Subcutaneous abdominal adipose tissue (tissue), 5 donors: Measurements from ENCODE around the gene ANG.
"Not testable (repeated sequence)": the region's sequence is repeated elsewhere in the genome, so short reads cannot be mapped to it uniquely, and the experiment has no call there.

Source experiments
- H3K27ac ChIP-seq: one replicate; pipeline ENCODE4 v1.7.0; 2013; ENCODE audit warnings: low read depth, mild to moderate bottlenecking, inconsistent platforms, low read length, moderate library complexity
- H3K27me3 ChIP-seq, 5 donors: one replicate each; pipeline ENCODE4 v1.7.0; 2013; ENCODE audit warnings: low read length in 5 of 5, inconsistent platforms in 1 of 5; ENCODE audit not compliant: control insufficient read depth in 5 of 5, insufficient read depth in 4 of 5
- H3K36me3 ChIP-seq, 5 donors: one replicate each; pipeline ENCODE4 v1.7.0; 2013; ENCODE audit warnings: low read length in 5 of 5; ENCODE audit not compliant: control insufficient read depth in 5 of 5, insufficient read depth in 5 of 5
- H3K4me1 ChIP-seq, 5 donors: one replicate each; pipeline ENCODE4 v1.7.0; 2013; ENCODE audit warnings: low read length in 5 of 5, mild to moderate bottlenecking in 3 of 5, moderate library complexity in 1 of 5; ENCODE audit not compliant: control insufficient read depth in 5 of 5, insufficient read depth in 5 of 5
- H3K4me3 ChIP-seq, 5 donors: one replicate each; pipeline ENCODE4 v1.7.0; 2013; ENCODE audit warnings: low read length in 5 of 5, low read depth in 1 of 5
- H3K9ac ChIP-seq, 5 donors: one replicate each; pipeline ENCODE4 v1.7.0; 2013; ENCODE audit warnings: low read length in 5 of 5, mild to moderate bottlenecking in 4 of 5, moderate library complexity in 3 of 5
- H3K9me3 ChIP-seq, 5 donors: one replicate each; pipeline ENCODE4 v1.7.0; 2013; ENCODE audit warnings: low read length in 5 of 5; ENCODE audit not compliant: control insufficient read depth in 5 of 5
- donor health status: healthy.
- donor health status: healthy.
- donor health status: healthy.
- donor health status: healthy.
- donor health status: healthy.

ANG gene

DNA sequence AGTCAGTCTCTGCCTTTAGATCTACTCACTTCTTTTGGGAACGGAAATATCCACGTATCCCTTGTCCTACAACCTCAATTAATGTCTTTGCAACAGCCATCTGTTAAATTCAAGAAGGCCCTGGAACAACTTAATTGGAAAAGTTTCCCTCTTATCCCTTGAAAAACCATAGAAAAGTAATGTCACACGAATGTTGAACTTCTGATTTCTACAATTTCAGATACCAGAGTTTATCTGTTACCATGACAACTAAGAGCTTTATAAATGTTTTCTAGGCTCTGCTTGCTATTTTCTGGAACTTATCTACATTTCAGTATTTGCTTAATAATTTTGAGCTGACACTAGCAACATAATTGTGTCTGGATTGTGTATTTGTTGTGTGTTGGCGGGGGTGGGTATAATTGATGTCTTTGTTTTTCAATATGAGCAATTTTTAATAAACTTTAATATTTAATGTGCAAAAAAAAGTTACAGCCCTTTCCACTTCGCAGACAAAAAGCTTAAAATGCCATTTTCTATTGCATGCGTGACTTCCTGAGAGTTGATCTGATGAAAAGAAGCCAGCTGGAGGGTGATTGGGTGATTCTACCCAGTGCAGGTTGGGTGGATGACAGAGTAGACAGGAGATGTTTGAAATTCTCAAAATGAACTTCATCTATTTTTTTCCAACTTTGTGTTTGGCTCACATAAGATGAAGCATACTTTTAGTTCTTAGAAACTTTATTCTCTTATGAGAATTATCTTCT lies 45.3 kb downstream of the ANG start:
- no peaks in the 10 kb centered on the region for H3K9me3 ChIP-seq
- H3K9ac ChIP-seq: no peak overlapping the region
- no peak overlapping the region for H3K4me3 ChIP-seq
- peaks cover 0 to 8% (median 4%) of the 10 kb centered on the region in 5 donors for H3K4me1 ChIP-seq
- no peak overlapping the region for H3K27ac ChIP-seq
- H3K36me3 ChIP-seq: no peaks in the 10 kb centered on the region
- no peaks in the 10 kb centered on the region for H3K27me3 ChIP-seq

DNA sequence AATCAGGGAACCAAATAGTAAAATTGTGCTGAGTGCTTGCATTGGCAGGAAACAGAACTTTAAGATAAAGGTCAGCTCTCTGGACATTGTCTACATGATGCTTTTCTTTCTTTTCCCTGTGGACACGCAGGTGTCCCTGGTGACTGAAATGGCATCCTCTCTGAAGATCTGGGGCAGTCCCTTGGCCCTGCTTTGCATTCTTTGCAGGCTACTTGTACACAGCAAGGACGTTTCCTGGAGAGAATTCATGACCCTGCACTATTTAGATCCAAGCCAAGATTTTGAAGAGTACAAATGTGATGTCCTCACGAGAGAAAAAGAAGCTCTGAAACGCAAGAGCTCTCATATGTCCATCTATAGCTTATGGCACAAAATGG lies 45.9 kb downstream of the ANG start:
- no peak overlapping the region for H3K4me3 ChIP-seq
- peaks cover 0 to 8% (median 4%) of the 10 kb centered on the region in 5 donors for H3K4me1 ChIP-seq
- no peaks in the 10 kb centered on the region for H3K27me3 ChIP-seq

DNA sequence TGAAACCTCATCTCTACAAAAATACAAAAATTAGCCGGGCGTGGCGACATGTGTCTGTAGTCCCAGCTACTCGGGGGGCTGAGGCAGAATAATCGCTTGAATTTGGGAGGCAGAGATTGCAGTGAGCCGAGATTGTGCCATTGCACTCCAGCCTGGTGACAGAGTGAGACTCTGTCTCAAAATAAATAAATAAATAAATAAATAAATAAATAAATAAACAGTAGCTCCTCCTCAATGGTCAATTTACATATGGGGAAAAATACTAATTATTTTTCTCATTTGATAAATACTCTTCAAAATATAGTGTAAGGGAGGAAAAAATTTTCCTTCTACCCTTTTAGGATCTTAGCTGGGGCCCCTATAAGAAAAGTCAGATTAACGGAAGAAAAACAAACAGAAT lies 49.7 kb downstream of the ANG start:
- not testable (repeated sequence) for H3K27me3 ChIP-seq, H3K9me3 ChIP-seq, H3K9ac ChIP-seq, H3K27ac ChIP-seq, H3K36me3 ChIP-seq, H3K4me3 ChIP-seq, H3K4me1 ChIP-seq

More for the DNA sequence above, 45.9 kb downstream of the ANG start:
- Histone ChIP-seq H3K36me3 (no peaks in the 10 kb centered on the region), H3K27ac (no peak overlapping the region), H3K9ac (no peak overlapping the region), H3K9me3 (no peaks in the 10 kb centered on the region)

DNA sequence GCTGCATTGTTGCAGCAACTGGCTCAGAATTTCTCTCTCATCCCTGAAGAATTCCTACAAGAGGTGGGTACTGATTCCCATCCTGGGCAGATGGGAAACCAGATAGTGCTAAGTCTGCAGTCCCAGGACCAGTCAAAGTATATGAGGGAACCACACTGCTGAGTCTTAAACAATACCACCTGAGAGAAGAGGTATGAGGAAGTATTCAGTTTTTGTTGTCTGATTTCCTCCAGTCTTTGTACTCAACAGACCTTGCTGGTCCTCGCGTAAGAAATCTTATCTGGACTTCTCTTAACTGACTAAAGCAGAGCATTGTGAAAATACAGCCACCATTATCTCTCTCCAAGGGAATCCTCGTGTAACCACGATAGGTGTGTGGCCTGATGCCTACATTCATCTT lies 53.6 kb downstream of the ANG start:
- Histone ChIP-seq H3K4me3 (no peak overlapping the region), H3K27me3 (no peaks in the 10 kb centered on the region), H3K36me3 (no peaks in the 10 kb centered on the region), H3K9ac (no peak overlapping the region), H3K9me3 (no peaks in the 10 kb centered on the region), H3K27ac (no peak overlapping the region), H3K4me1 (no peaks in the 10 kb centered on the region)

DNA sequence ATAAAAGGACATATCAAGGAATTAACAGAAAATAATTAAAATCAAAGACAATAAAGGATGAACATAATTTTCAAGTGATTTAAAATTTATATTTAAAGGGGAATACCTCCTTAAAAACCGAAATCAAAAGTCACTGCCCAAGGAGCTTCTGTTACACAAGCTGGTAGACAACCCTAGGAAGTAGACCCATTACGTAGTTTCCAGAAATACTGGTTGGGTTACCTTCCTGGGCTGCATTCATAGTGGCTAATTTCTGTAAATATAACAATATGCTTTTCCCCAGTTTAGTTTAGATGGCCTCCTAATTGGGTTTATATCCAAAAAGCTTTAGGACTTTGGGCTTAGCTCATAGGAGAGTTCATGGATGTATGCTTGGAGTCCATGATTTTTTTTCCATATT lies 55.0 kb downstream of the ANG start:
- H3K9me3 ChIP-seq: no peaks in the 10 kb centered on the region
- no peaks in the 10 kb centered on the region for H3K36me3 ChIP-seq
- no peak overlapping the region for H3K27ac ChIP-seq
- no peak overlapping the region for H3K9ac ChIP-seq
- no peaks in the 10 kb centered on the region for H3K27me3 ChIP-seq
- H3K4me1 ChIP-seq: no peaks in the 10 kb centered on the region
- no peak overlapping the region for H3K4me3 ChIP-seq
